K562 (cell line): ENCODE data around the gene IRAK3. TPM values are rescaled to one million over a fixed set of nuclear protein-coding genes. Genes with fewer than 3 reads are reported as not detected.

ENCODE experiments used
- EHMT2 ChIP-seq: fragments of 450-650 bp; IDR thresholded peaks from 2 replicates; pipeline ENCODE4 v1.6.1; 2018; ENCODE audit warnings: antibody characterized with exemption
- EP400 ChIP-seq: fragments of 450-650 bp; IDR thresholded peaks from 2 replicates; pipeline ENCODE4 v1.6.1; 2017; ENCODE audit warnings: antibody characterized with exemption, mild to moderate bottlenecking, moderate library complexity
- NFYB ChIP-seq: IDR thresholded peaks from 2 replicates; pipeline ENCODE4 v1.6.1; 2011; ENCODE audit warnings: mild to moderate bottlenecking, moderate library complexity; ENCODE audit not compliant: insufficient read length; ENCODE audit errors: extremely low read depth
- TEAD2 ChIP-seq: fragments of 450-650 bp; IDR thresholded peaks from 2 replicates; pipeline ENCODE4 v1.6.1; 2016; ENCODE audit warnings: missing genetic modification characterization, control low read depth, missing compliant biosample characterization
- TEAD4 ChIP-seq, 2 experiments: sonication (generic) in 1 of 2; formaldehyde crosslinking in 1 of 2; IDR thresholded peaks; 2 replicates each; pipeline versions ENCODE4 v1.6.1 to v1.8.0; 2012 to 2022; ENCODE audit warnings: borderline replicate concordance in 1 of 2, inconsistent platforms in 1 of 2, low read length in 1 of 2, mild to moderate bottlenecking in 1 of 2, missing genetic modification reagents in 1 of 2
- polyA plus RNA-seq, 8 experiments: library from polyadenylated mRNA; depleted of rRNA in 4 of 8; stranded (reverse) in 5 of 8; unstranded in 3 of 8; fragments of >200 nt; fragmentation: Nextera tagmentation in 2 of 8; fragmentation: Illumina TruSeq in 1 of 8; extraction: Ambion mirVana in 2 of 8; extraction: Trizol in 1 of 8; gene quantifications; 2 replicates each; pipeline versions ENCODE4 v1.2.1 to v1.2.3, GENCODE V29; 2011 to 2014; ENCODE audit warnings: inconsistent platforms in 1 of 8, missing spikeins in 1 of 8
- total RNA-seq, 7 experiments: library from RNA; depleted of rRNA in 6 of 7; stranded (reverse); fragments of >200 nt in 6 of 7; fragmentation: Illumina TruSeq in 2 of 7; extraction: Trizol in 2 of 7; gene quantifications; 2 replicates each; pipeline versions ENCODE4 v1.2.1 to v1.2.3, GENCODE V29; 2011 to 2021; ENCODE audit warnings: low replicate concordance in 1 of 7
- TF ChIP-seq, protein P1 (sequence below), 2 experiments: fragments of 450-650 bp; formaldehyde crosslinking in 1 of 2; IDR thresholded peaks; 2 replicates each; pipeline versions ENCODE4 v1.4.0 to v1.6.1; 2014 to 2020; ENCODE audit warnings: mild to moderate bottlenecking in 2 of 2, borderline replicate concordance in 1 of 2, low read depth in 1 of 2

The IRAK3 gene
- total and polyA plus RNA-seq, 9 of the 15 experiments (the other 6 are each of a cell fraction or from before 2014, with no cell fraction given) = 0.06 to 0.09 (median 0.07) TPM; not detected in 6

DNA sequence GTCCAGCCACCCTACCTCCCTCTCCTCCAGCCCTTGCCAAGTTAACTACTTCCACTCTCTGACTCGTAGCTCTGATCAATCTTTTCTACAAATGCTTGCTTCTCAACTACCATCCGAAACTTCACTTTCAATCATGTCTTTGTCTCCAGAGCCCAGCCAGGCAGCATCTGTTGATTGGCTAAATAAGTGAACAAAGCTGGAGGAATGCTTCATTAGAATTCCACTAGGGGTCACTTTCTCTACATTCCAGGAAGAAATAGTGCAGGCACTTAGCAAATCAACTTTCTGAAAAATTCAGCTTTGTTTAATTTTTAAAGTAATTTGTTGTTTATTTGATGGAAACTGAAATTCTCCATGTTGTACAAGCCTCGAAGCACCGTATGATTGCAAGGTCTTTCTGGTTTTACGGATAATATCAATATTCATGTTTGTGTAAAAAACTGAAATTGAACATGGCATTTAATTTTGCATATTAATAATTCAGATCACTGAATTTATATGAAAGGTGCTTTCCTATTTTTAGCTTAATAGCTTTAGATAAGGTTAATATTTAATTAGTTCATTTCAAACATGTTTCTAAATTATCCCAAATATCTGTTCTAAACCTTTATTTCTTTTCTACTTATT, 80.9 kb downstream of the IRAK3 start (continued):
- TF ChIP-seq NFYB = peak; percentile 9
- no peak for TF ChIP-seq EP400
- TF ChIP-seq TEAD2 (tag) = peak; percentile 90
- peak; percentile 76; the same call in 1 of the 2 replicates for TF ChIP-seq EHMT2
- TF ChIP-seq TEAD4 (IDR thresholded peaks at IDR 0.05; ENCODE audit: low read length) = peak; percentile 79
- no peak for TF ChIP-seq TEAD4 (CRISPR knock-in tag; IDR thresholded peaks at IDR 0.05; ENCODE audit: borderline replicate concordance)
- TF ChIP-seq, protein P1, sequence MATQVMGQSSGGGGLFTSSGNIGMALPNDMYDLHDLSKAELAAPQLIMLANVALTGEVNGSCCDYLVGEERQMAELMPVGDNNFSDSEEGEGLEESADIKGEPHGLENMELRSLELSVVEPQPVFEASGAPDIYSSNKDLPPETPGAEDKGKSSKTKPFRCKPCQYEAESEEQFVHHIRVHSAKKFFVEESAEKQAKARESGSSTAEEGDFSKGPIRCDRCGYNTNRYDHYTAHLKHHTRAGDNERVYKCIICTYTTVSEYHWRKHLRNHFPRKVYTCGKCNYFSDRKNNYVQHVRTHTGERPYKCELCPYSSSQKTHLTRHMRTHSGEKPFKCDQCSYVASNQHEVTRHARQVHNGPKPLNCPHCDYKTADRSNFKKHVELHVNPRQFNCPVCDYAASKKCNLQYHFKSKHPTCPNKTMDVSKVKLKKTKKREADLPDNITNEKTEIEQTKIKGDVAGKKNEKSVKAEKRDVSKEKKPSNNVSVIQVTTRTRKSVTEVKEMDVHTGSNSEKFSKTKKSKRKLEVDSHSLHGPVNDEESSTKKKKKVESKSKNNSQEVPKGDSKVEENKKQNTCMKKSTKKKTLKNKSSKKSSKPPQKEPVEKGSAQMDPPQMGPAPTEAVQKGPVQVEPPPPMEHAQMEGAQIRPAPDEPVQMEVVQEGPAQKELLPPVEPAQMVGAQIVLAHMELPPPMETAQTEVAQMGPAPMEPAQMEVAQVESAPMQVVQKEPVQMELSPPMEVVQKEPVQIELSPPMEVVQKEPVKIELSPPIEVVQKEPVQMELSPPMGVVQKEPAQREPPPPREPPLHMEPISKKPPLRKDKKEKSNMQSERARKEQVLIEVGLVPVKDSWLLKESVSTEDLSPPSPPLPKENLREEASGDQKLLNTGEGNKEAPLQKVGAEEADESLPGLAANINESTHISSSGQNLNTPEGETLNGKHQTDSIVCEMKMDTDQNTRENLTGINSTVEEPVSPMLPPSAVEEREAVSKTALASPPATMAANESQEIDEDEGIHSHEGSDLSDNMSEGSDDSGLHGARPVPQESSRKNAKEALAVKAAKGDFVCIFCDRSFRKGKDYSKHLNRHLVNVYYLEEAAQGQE (IDR thresholded peaks at IDR 0.05; ENCODE audit: borderline replicate concordance) = peak; percentile 49; the same call in 1 of the 2 replicates
- TF ChIP-seq, protein P1 (CRISPR knock-in tag; IDR thresholded peaks at IDR 0.05; ENCODE audit: low read depth) = no peak
